Measurements from ENCODE around the gene TICAM2. TPM values are rescaled to one million over a fixed set of nuclear protein-coding genes. Genes with fewer than 3 reads are reported as not detected.

The TICAM2 gene
- polyA plus RNA-seq, 2 of the 4 experiments (the other 2 are of a cell fraction): 0.34 to 0.77 TPM

DNA sequence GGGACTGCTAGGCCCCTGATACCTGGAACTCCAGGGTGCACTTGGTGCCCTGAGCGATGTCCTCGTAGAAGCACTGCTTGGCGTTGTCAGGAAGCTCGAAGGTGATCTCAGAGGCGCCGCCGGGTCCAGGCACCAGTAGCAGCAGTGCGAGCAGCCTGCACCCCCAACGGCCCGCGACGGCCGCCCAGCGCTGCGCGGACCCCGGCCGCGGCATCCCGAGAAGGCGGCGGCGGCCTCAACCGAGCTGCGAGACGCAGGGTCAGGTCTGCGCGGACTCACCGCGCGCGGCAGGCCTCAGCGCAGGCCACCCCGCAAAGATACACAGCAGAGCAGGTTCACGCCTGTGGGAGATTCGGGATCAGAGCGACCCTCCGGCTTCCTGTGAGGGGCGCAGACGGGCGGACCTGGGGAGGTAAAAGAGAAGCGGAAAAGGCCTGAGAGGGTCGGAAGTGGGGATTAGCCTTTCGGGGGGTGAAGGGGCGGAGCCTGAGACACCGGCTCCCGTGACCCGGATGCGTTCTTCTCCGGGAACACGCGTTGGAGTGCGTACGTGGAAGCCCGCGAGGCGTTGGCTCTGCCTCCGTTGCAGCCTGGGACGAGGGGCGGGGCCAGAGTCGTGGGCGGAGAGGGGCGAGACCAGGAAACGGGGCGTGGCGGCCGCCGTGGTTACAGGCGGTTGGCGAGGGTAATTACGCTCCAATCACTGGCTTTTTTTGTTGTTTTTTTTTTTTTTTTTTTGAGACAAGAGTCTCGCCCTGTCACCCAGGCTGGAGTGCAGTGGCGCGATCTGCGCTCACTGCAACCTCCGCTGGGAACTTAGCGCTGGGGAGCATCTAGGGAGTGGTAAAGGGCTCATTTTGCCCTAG is 23.5 kb upstream of the TICAM2 start, which contains the start of gene TMED7:
TSS of gene TMED7 (minus strand) at position 458 of the 866 bp plus-strand sequence. CDS start at position 214, 244 bp downstream.
- FAIRE-seq: no peak
- DNase-seq (ENCODE audit: low read depth in 1 of 2, low spot score in 1 of 2): peak; percentile 88 to 97
- Histone ChIP-seq H3K4me2 (peak within 1 kb of the TSS; percentile 94), H3K9me3 (no peaks in the 10 kb centered on the region), H3K4me1 (peaks cover 25% of the 10 kb centered on the region; the same call in 2 of the 3 replicates), H3K27ac (peak within 1 kb of the TSS; percentile 97 to 98), H3K4me3 (peak within 1 kb of the TSS; percentile 98)
- peak; percentile 96 to 98 for ATAC-seq
- 2% methylated on average over 69 of the region's 77 CpGs for WGBS (ENCODE audit: missing lambda C conversion rate)
- CTCF ChIA-PET: interaction anchor here (1.1 to 3.9 kb wide), 4 partner anchors 9 to 442 kb away, joined by 4 to 18 read pairs (median 4); no protein-coding TSS in a partner anchor
- POLR2A ChIA-PET: interaction anchor here (0.6 to 1.0 kb wide), 3 partner anchors 10 to 330 kb away, joined by 3 to 8 read pairs (median 4); partner anchors contain the start of gene CCDC112
- TF ChIP-seq POLR2A (IDR thresholded peaks at IDR 0.05; ENCODE audit: low read length) (peak; percentile 76), RFX5 (IDR thresholded peaks at IDR 0.05) (no peak), HOXB13 (CRISPR knock-in tag; IDR thresholded peaks at IDR 0.05; ENCODE audit: low read depth) (no peak), PHF8 (IDR thresholded peaks at IDR 0.05; ENCODE audit: borderline replicate concordance, low read depth) (peak; percentile 95), CBX8 (IDR thresholded peaks at IDR 0.05) (no peak), HOXB5 (CRISPR knock-in tag; IDR thresholded peaks at IDR 0.05) (no peak; the same call in 1 of the 2 replicates), CTCF (IDR thresholded peaks at IDR 0.05) (no peak), ATOH8 (CRISPR knock-in tag; IDR thresholded peaks at IDR 0.05; ENCODE audit: low read depth) (peak; percentile 56; the same call in 1 of the 2 replicates), JUN (IDR thresholded peaks at IDR 0.05) (peak; percentile 61 to 75; a peak in 4 of 5 replicates), MYC (IDR thresholded peaks at IDR 0.05; ENCODE audit: borderline replicate concordance, low read length) (peak; percentile 91), HOXA7 (CRISPR knock-in tag; IDR thresholded peaks at IDR 0.05) (no peak), GATA3 (IDR thresholded peaks at IDR 0.05; ENCODE audit: borderline replicate concordance) (no peak), KDM5A (IDR thresholded peaks at IDR 0.05) (no peak), CHD2 (IDR thresholded peaks at IDR 0.05; ENCODE audit: low read length, partially characterized antibody) (peak; percentile 52), POLR2AphosphoS2 (conservative IDR thresholded peaks at IDR 0.05; ENCODE audit: low read length) (no peak), ZNF302 (CRISPR knock-in tag; IDR thresholded peaks at IDR 0.05) (no peak), EHMT2 (IDR thresholded peaks at IDR 0.05; ENCODE audit: low read depth) (no peak), BHLHE40 (IDR thresholded peaks at IDR 0.05; ENCODE audit: low read depth, low read length) (no peak), NPAS2 (CRISPR knock-in tag; IDR thresholded peaks at IDR 0.05; ENCODE audit: borderline replicate concordance) (no peak), EP300 (IDR thresholded peaks at IDR 0.05) (no peak), CEBPB (IDR thresholded peaks at IDR 0.05) (no peak)
- TF ChIP-seq, protein P1, sequence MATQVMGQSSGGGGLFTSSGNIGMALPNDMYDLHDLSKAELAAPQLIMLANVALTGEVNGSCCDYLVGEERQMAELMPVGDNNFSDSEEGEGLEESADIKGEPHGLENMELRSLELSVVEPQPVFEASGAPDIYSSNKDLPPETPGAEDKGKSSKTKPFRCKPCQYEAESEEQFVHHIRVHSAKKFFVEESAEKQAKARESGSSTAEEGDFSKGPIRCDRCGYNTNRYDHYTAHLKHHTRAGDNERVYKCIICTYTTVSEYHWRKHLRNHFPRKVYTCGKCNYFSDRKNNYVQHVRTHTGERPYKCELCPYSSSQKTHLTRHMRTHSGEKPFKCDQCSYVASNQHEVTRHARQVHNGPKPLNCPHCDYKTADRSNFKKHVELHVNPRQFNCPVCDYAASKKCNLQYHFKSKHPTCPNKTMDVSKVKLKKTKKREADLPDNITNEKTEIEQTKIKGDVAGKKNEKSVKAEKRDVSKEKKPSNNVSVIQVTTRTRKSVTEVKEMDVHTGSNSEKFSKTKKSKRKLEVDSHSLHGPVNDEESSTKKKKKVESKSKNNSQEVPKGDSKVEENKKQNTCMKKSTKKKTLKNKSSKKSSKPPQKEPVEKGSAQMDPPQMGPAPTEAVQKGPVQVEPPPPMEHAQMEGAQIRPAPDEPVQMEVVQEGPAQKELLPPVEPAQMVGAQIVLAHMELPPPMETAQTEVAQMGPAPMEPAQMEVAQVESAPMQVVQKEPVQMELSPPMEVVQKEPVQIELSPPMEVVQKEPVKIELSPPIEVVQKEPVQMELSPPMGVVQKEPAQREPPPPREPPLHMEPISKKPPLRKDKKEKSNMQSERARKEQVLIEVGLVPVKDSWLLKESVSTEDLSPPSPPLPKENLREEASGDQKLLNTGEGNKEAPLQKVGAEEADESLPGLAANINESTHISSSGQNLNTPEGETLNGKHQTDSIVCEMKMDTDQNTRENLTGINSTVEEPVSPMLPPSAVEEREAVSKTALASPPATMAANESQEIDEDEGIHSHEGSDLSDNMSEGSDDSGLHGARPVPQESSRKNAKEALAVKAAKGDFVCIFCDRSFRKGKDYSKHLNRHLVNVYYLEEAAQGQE (IDR thresholded peaks at IDR 0.05): peak; percentile 26; the same call in 1 of the 2 replicates
- TF ChIP-seq, protein P2, sequence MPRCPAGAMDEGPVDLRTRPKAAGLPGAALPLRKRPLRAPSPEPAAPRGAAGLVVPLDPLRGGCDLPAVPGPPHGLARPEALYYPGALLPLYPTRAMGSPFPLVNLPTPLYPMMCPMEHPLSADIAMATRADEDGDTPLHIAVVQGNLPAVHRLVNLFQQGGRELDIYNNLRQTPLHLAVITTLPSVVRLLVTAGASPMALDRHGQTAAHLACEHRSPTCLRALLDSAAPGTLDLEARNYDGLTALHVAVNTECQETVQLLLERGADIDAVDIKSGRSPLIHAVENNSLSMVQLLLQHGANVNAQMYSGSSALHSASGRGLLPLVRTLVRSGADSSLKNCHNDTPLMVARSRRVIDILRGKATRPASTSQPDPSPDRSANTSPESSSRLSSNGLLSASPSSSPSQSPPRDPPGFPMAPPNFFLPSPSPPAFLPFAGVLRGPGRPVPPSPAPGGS (IDR thresholded peaks at IDR 0.05): peak; percentile 83
- TF ChIP-seq, protein P3, sequence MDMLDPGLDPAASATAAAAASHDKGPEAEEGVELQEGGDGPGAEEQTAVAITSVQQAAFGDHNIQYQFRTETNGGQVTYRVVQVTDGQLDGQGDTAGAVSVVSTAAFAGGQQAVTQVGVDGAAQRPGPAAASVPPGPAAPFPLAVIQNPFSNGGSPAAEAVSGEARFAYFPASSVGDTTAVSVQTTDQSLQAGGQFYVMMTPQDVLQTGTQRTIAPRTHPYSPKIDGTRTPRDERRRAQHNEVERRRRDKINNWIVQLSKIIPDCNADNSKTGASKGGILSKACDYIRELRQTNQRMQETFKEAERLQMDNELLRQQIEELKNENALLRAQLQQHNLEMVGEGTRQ (IDR thresholded peaks at IDR 0.05): peak; percentile 30; the same call in 1 of the 2 replicates
- TF ChIP-seq, protein P4, sequence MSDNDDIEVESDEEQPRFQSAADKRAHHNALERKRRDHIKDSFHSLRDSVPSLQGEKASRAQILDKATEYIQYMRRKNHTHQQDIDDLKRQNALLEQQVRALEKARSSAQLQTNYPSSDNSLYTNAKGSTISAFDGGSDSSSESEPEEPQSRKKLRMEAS (IDR thresholded peaks at IDR 0.05): peak; percentile 94
- TF ChIP-seq, protein P5, sequence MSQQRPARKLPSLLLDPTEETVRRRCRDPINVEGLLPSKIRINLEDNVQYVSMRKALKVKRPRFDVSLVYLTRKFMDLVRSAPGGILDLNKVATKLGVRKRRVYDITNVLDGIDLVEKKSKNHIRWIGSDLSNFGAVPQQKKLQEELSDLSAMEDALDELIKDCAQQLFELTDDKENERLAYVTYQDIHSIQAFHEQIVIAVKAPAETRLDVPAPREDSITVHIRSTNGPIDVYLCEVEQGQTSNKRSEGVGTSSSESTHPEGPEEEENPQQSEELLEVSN (IDR thresholded peaks at IDR 0.05; ENCODE audit: borderline replicate concordance, low read depth): no peak; the same call in 1 of the 2 replicates
- TF ChIP-seq, protein P6, sequence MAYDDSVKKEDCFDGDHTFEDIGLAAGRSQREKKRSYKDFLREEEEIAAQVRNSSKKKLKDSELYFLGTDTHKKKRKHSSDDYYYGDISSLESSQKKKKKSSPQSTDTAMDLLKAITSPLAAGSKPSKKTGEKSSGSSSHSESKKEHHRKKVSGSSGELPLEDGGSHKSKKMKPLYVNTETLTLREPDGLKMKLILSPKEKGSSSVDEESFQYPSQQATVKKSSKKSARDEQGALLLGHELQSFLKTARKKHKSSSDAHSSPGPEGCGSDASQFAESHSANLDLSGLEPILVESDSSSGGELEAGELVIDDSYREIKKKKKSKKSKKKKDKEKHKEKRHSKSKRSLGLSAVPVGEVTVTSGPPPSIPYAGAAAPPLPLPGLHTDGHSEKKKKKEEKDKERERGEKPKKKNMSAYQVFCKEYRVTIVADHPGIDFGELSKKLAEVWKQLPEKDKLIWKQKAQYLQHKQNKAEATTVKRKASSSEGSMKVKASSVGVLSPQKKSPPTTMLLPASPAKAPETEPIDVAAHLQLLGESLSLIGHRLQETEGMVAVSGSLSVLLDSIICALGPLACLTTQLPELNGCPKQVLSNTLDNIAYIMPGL (CRISPR knock-in tag; IDR thresholded peaks at IDR 0.05; ENCODE audit: borderline replicate concordance): no peak

All from A549 (cell line).